NCI-H774 (cell line): ENCODE measurements around the gene DPP6.
"Not testable (repeated sequence)": the region's sequence is repeated elsewhere in the genome, so short reads cannot be mapped to it uniquely, and the experiment has no call there.

Experiments
- DNase-seq: peaks from one replicate; lab custom pipeline; 2025; lab: John Stamatoyannopoulos, UW

Gene DPP6

DNA sequence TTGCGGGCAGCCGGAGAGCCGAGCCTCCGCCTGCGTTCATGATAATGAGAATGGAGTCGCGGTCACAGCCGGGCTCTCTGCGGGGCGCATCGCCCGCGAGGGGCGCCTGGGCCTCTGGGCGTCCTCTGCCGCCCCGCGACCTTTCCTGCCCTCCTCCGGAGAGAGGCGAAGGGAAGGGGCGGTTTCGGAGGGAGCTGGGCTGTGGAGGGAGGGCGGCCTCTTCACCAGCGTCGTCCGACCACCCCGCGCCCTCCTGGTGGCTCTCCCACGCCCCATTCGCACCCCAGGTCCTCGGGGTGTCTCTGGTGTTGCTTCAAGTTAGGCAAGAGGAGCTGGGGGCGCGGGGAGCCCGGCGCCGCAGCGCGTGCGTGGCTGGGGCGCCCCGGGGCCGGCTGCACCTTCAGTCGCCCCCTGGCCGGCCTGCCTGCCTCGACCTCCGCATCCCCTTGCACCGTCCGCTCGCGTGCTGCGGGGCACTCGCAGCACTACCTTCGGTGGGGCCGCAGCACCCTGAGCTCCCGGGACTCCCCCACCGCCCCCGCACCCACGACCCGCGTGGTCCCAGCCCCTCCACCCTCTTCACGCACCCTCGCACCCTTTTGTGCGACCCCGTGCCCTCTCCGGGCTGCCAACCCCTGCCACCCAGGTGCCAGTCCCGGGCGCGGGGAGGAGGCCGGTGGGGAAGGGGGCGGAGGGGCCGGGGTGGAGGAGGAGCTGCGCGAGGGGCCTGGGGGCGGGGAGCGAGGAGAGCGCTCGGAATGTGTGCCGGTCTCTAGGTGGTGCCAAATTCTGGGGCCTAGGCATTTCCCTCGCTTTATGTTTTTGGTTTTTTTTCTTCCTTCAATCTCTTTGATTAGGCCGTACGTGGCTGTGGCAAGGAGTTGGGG, at the start of gene DPP6:
Gene DPP6, plus strand, starts transcription at position 756 of the 887 bp plus-strand sequence.
- DNase-seq = not testable (repeated sequence)

DNA sequence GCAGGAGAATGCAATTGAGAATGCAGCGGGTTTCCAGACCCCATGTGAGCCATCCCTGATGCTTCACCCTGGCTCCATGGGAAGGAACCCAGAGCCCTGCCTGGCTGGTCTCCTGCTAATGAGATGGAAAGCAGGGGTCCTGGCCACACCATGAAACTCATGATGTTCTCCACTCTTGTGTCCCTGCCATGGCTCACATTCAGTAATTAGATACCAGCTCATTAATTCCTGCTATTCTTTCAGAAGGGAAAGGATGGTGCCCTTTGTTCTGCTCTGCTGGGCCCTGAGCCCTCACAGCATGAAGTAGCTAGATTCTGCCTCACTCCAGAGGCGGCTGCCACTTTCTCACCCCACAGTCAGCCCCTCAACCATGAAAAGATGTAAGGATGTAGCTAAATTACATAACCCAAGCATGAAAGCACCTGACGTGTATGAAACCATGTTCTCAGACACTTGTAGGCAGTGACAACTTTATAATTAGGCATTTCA, 42.7 kb upstream of the DPP6 start:
- DNase-seq = not testable (repeated sequence)

DNA sequence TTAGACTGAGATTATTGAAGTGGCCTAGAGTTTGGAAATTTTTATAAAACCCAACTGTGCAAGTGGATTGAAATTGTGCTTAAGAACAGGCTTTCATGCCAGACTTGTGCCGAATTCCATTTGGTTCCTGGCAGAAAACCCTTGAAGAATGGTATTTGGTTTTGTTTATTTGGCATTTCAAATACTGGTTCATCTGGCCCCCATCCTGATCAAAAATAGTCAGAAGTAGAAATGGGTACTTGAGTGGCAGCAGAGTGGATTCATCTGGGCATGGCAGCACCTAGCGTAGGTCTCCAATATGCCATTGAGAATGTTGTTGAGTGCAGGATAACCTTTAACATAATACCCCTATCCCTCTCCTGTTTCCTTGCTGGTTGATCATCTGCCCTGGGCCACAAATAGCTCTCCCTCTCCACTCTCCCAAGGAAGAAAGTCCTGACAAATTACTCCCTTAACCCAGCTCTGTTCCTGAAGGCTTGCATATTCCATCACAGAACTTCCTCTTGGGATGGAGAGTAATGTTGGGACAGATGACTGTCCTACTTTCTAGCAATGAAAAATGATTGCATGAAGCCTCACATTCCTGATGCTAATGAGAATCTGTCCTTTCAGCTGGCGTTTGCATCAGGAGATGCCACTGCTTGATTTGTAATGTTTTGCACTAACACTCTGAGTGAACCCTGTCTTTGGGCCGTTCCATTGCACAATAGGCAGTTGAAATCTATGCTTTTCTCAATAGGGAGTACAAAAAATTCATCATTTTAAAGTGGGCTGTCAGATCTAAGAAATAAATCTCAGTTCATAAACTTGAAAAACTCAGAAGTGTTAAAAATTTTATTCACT, 41.3 kb upstream of the DPP6 start:
- not testable (repeated sequence) for DNase-seq

DNA sequence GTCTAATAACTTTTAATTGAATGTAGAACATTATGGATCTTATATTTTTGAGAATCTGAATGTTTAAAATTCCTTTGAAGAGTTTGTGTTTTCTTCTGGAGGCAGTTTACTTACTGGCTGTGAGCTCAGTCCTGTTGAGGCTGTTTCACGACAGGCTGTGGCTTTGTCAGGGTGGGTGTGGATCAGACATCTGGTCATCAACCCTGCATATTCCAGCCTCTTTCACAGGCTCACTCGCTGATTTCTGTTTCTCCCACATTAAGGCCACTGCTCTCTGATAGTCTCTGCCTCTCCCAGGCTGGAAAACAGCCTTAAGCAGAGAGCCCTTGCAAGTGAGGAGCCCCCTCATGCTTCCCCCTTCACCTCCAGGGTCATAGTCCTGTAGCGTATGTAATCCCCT, 39.4 kb upstream of the DPP6 start:
- not testable (repeated sequence) for DNase-seq

DNA sequence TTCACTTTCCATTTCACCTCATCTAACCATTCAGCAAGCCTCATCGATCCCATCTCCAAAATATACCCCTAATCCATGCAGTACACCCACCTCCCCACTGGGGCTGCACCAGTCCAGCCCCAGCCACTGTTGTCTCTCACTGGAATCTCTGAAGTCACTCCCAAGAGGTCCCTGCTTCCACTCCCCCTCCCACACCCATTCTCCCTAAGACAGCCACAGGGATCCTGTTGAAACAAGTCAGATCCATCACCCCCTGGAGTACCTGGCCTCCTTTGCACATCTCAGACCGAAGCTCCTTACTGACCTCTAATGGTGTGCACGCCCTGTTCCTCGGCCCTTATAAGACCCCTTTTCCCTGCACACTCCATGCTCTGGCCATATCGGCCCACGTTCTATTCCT, 36.6 kb upstream of the DPP6 start:
- not testable (repeated sequence) for DNase-seq

DNA sequence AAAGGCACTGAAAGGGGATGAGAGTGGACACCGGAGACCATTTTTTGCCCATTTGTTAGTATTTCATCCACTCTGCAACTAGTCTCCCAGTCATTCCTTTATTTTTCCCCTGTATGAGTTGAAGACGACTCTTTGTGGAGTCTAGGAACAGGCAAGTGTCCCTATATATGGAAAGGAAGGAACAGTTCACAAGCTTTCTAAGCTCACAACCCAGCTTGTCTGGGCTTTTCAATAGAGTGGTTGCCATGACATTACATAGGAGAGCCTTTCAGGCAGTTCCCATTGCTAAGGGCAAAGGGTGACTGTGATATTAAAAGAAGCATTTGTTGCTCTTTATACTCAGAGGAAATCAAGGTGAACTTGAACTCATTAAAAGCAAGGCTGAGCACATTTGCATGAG, 33.8 kb upstream of the DPP6 start:
- not testable (repeated sequence) for DNase-seq

DNA sequence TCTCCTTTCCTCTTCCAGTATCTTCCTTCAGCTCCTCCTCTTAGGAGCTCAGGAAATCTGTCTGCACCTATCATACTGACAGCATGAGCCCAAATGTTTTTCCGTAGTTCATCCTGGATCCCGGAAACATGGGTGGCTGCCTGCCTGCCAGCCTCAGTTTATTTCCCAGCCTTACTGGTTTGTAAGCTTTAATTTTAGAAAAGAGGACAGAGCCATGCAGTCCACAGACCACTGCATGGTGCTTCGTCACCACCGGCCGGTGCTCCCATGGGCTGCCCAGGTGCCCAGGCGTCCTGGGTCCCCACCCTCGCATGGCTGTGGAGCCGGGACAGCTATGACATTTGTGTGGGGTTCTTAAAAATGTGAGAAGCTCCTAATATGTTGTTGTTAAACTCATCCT, 24.4 kb upstream of the DPP6 start:
- DNase-seq = not testable (repeated sequence)

DNA sequence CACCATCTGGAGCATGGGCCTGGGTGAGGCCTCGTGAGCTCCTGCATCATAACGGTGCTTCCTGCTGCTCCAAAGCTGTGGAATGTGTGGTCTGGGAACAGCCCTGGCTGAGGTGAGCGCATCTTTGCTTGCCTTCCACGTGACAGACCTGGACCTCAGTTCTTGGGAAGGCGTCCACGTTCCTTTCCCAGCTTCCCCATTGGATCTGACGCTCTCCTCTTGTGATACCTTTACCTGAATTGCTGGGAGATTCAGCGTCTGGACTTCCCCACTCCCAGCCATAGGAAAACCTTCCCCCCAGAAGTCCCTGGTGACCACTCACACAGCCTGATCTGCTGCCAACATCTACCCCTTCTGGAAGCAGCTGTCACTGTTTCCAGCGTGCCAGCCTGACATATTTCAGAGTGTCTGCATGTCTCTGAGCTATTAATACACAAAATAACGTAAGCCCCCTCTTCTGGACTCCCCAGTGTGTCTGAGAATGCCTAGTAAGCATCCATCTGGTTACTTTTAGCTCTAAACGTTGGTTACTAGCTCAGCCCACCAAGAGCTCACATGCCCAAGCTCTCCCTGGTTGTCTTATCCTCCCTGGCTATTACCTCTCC, 21.6 kb upstream of the DPP6 start:
- DNase-seq = not testable (repeated sequence)

DNA sequence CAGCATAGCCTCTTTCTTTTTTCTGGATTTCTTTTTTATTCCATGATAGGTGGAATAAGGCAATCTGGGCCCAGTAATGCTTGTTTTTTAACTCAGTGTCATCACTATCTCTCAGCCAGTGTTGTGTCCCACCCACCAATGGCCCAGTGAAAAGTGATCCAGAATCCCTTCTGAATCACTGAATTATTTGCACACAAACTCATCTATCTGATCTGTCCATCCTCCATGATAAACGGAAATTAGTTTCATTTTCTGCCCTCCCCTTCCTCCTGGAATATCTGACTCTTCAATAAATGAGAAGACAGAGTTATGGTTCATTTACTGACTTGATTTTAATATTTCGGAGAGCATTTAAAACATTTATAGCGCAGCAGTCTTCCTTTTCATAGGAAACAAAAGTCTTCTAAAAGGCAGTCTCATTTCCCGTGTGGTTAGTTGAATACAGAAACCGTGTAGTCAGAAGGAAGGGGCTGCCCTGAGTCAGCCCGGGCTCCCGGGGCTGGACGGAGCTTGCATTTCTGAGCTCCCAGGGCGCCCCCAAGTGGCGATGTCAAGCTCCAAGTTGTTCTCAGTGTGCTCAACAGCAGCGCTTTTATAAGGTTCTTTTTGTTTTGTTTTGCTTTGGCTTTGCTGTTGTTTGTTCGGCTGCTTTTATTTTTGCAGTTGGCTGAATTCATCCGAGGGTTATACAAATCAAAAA, 12.6 kb upstream of the DPP6 start:
- DNase-seq = not testable (repeated sequence)

DNA sequence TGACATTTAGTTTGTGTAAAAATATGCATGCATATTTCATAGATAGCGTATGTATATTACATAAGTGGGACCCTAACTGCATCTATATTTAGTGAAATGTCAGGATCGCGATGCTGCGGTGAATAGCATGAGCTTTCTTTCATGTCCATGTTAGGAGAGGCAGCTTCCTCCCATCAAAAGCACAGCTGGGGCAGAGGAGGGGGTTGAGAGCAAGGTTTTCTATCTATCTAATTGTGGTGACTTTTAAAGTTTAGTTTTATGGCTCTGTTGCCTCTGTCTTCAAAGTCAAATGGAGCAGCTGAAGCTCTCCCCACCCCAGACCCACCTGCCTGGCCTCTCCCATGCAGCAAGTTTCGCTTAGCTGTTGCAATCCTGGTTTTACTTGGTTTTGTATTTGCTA, 1.8 kb upstream of the DPP6 start:
- DNase-seq = not testable (repeated sequence)

GRCh38 chr7:154051006-154051642, 1.1 kb upstream of the DPP6 start:
- not testable (repeated sequence) for DNase-seq

DNA sequence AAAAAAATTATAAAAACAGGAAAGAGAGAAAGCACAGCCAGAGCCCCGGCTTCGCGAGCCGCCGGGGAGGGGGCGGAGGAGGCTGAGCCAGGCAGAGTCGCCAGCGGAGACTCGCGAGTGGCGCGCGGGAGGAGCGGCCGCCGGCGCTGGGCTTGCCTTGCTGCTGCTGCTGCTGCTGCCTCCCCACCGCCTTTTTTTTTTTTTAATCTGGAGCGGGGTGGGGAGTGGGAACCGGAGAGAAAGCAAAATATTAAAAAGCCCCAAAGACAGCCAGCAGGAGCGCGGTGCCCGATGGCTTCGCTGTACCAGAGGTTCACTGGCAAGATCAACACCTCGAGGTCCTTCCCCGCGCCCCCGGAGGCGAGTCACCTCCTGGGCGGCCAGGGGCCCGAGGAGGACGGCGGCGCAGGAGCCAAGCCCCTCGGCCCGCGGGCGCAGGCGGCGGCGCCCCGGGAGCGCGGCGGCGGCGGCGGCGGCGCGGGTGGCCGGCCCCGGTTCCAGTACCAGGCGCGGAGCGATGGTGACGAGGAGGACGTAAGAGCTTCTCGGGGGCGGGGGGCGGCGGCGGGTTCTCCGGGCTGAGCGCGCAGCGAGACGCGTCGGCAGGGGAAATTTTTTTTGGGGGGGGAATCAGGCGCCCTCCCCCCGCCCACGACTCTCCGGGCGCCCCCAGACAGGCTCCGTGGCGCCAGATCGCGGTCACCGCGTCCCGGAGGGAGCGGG, 493 bp downstream of the DPP6 start:
- DNase-seq = not testable (repeated sequence)

DNA sequence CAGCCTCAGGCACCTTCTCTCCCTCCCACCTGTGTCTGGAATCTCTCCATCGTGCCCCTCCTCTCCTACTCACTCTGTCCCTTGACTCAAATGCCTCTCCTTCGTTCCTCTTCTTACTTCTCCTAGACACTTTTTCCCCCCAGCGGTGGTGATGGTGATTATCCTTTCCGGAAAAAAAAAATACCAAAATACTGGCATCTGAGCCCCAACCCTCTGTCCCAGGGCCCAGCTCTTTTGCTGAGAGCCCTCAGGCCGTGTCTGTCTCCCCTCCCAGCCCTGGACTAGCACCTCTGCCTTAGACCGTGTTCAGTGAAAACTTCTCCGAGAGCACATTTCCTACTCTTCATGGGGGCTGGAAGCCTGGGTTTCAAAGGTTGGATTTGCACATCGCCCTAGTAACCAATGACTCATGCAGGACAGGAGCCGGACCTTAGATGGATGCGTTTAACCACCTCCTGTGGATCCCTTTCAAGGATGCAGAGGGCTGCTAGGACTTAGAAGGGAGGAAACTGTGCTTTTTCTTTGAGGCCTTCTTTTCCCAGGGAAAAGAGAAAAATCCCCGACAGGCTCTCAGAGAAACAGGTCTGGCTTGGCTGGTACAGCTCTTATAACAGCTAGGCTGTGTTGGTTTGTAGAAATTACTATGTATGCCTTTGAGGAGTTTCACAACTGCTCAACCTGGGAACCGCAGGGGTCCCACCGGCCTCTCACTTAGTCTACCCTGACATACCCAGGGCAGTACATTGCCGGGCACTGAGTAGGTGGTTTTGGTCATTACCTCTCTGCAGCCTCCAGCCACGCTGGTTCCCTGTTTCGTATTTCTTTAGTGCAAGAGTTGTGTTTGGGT, 1.5 kb downstream of the DPP6 start:
- DNase-seq = not testable (repeated sequence)

DNA sequence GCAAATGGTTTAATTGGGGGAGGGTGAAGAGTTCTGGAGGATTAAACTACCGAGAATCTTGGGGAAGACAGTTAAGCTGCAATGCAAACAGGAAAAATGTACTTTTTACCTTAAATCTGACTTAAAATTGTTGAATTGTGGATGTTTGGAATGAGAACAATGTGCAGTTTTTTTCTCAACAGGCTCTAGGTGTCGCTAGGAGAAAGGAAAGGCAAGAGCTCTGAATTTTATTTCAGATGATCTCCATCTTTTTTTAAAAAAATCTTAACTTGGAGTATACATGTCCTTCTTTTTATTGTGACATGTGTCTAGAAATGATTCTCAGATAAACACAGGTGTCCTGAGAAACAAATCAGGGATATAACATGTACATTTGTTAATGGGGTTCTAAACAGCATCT, 2.5 kb downstream of the DPP6 start:
- not testable (repeated sequence) for DNase-seq

GRCh38 chr7:154055491-154056106, 3.4 kb downstream of the DPP6 start:
- DNase-seq = not testable (repeated sequence)

DNA sequence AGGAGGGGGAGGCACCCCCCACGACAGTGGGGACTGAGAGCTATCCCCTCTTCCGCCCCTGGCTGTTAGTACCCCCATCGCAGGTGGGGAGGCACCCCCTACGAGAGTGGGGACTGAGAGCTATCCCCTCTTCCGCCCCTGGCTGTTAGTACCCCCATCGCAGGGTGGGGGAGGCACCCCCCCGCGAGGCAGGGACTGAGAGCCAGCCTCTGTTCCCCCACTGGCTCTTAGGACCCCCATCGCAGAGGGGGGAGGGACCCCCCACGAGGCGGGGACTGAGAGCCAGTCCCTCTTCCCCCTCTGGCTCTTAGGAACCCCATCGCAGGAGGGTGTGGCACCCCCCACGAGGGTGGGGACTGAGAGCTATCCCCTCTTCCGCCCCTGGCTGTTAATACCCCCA, 6.6 kb downstream of the DPP6 start:
- not testable (repeated sequence) for DNase-seq

DNA sequence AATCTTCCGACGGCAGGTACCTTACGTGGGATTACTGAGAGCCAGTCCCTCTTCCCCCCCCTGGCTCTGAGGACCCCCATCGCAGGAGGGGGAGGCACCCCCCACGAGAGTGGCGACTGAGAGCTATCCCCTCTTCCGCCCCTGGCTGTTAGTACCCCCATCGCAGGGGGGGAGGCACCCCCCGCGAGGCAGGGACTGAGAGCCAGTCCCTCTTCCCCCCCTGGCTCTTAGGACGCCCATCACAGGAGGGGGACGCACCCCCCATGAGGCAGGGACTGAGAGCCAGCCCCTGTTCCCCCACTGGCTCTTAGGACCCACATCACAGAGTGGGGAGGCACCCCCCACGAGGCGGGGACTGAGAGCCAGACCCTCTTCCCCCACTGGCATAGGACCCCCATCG, 8.4 kb downstream of the DPP6 start:
- DNase-seq = not testable (repeated sequence)

DNA sequence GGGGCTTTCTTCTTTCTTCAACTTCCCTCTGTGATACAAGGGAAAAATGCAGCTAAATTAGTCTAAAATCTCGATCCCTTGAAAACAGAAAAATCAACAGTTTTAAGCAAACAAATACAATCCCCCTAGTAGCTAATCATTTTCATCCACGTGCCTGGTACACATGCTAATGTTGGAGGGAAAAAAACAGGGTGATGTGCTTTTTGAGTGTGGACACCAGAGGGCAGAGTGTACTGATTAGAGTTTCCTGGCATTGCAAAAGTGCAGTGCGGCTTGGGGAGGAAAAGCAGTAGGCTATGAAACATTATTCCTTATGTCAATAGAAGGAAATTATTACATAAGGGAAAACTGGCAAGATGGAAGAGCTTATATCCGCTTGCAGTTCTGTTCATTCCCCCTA, 19.6 kb downstream of the DPP6 start:
- DNase-seq = peak; percentile 14
